Muscle layer of colon (tissue), 2 donors: ENCODE results near the gene SSMEM1.
"Not testable (repeated sequence)": the region's sequence is repeated elsewhere in the genome, so short reads cannot be mapped to it uniquely, and the experiment has no call there.

Experiments
- H3K27ac ChIP-seq: one replicate; pipeline ENCODE4 v1.7.0; 2013; ENCODE audit warnings: low read depth, mild to moderate bottlenecking, low read length, moderate library complexity
- H3K27me3 ChIP-seq, 2 donors: one replicate each; pipeline ENCODE4 v1.7.0; 2013; ENCODE audit warnings: low read length in 2 of 2, mild to moderate bottlenecking in 2 of 2; ENCODE audit not compliant: insufficient read depth in 2 of 2, control insufficient read depth in 1 of 2
- H3K36me3 ChIP-seq: one replicate; pipeline ENCODE4 v1.7.0; 2013; ENCODE audit warnings: mild to moderate bottlenecking, low read length; ENCODE audit not compliant: insufficient read depth
- H3K4me1 ChIP-seq: one replicate; pipeline ENCODE4 v1.7.0; 2013; ENCODE audit warnings: mild to moderate bottlenecking, low read length; ENCODE audit not compliant: insufficient read depth
- H3K4me3 ChIP-seq, 2 donors: one replicate each; pipeline ENCODE4 v1.7.0; 2013; ENCODE audit warnings: low read length in 2 of 2, low read depth in 1 of 2, mild to moderate bottlenecking in 1 of 2, moderate library complexity in 1 of 2
- H3K9ac ChIP-seq: one replicate; pipeline ENCODE4 v1.7.0; 2013; ENCODE audit warnings: low read length
- H3K9me3 ChIP-seq: one replicate; pipeline ENCODE4 v1.7.0; 2013; ENCODE audit warnings: mild to moderate bottlenecking, low read length
- donor health status: abdominal sarcoma.
- donor health status: Adenocarcinoma of cecum.

Gene SSMEM1

GRCh38 chr7:130207642-130208041 is at the start of gene SSMEM1:
SSMEM1 (plus strand) TSS chr7:130207860; CDS start chr7:130207911, 51 bp downstream.
- H3K4me1 ChIP-seq = peaks cover 6% of the 10 kb centered on the region
- no peaks in the 10 kb centered on the region for H3K27me3 ChIP-seq
- H3K9me3 ChIP-seq = no peaks in the 10 kb centered on the region

GRCh38 chr7:130160023-130160422 is 47.6 kb upstream of the SSMEM1 start:
- Histone ChIP-seq H3K4me3 (no peak overlapping the region), H3K9me3 (no peaks in the 10 kb centered on the region), H3K36me3 (peaks cover 22% of the 10 kb centered on the region), H3K27me3 (no peaks in the 10 kb centered on the region), H3K4me1 (no peaks in the 10 kb centered on the region), H3K9ac (no peak overlapping the region), H3K27ac (no peak overlapping the region)

More at GRCh38 chr7:130207642-130208041, at the start of gene SSMEM1:
- Histone ChIP-seq H3K4me3 (no peak within 1 kb of the TSS), H3K36me3 (peaks cover 9% of the 10 kb centered on the region), H3K9ac (no peak within 1 kb of the TSS), H3K27ac (no peak within 1 kb of the TSS)

GRCh38 chr7:130160455-130160854 is 47.2 kb upstream of the SSMEM1 start:
- no peak overlapping the region for H3K27ac ChIP-seq
- H3K9me3 ChIP-seq = no peaks in the 10 kb centered on the region
- H3K36me3 ChIP-seq = peaks cover 23% of the 10 kb centered on the region
- no peaks in the 10 kb centered on the region for H3K27me3 ChIP-seq
- no peak overlapping the region for H3K9ac ChIP-seq
- H3K4me1 ChIP-seq = no peaks in the 10 kb centered on the region
- no peak overlapping the region for H3K4me3 ChIP-seq

GRCh38 chr7:130162196-130162595 is 45.5 kb upstream of the SSMEM1 start:
- Histone ChIP-seq H3K27ac (no peak overlapping the region), H3K9me3 (no peaks in the 10 kb centered on the region), H3K9ac (no peak overlapping the region), H3K4me3 (no peak overlapping the region), H3K36me3 (peaks cover 23% of the 10 kb centered on the region), H3K4me1 (no peaks in the 10 kb centered on the region), H3K27me3 (no peaks in the 10 kb centered on the region)

GRCh38 chr7:130174237-130174959 is 33.3 kb upstream of the SSMEM1 start:
- H3K9ac ChIP-seq = no peak overlapping the region
- H3K27me3 ChIP-seq = no peaks in the 10 kb centered on the region
- no peak overlapping the region for H3K27ac ChIP-seq
- H3K4me1 ChIP-seq = no peaks in the 10 kb centered on the region
- H3K4me3 ChIP-seq = no peak overlapping the region
- peaks cover 31% of the 10 kb centered on the region for H3K36me3 ChIP-seq
- no peaks in the 10 kb centered on the region for H3K9me3 ChIP-seq

GRCh38 chr7:130178251-130178650 is 29.4 kb upstream of the SSMEM1 start:
- Histone ChIP-seq H3K27me3 (no peaks in the 10 kb centered on the region), H3K36me3 (peaks cover 37% of the 10 kb centered on the region), H3K9me3 (no peaks in the 10 kb centered on the region), H3K4me3 (no peak overlapping the region), H3K27ac (no peak overlapping the region), H3K4me1 (no peaks in the 10 kb centered on the region), H3K9ac (no peak overlapping the region)

GRCh38 chr7:130179631-130180030 is 28.0 kb upstream of the SSMEM1 start:
- Histone ChIP-seq H3K27ac (no peak overlapping the region), H3K36me3 (peaks cover 42% of the 10 kb centered on the region), H3K4me1 (no peaks in the 10 kb centered on the region), H3K9ac (no peak overlapping the region), H3K4me3 (no peak overlapping the region), H3K27me3 (no peaks in the 10 kb centered on the region), H3K9me3 (no peaks in the 10 kb centered on the region)

- no peak overlapping the region for H3K4me3 ChIP-seq
- H3K4me1 ChIP-seq = no peaks in the 10 kb centered on the region
- H3K27ac ChIP-seq = no peak overlapping the region
- H3K27me3 ChIP-seq = no peaks in the 10 kb centered on the region
- no peaks in the 10 kb centered on the region for H3K9me3 ChIP-seq
- H3K36me3 ChIP-seq = peaks cover 48% of the 10 kb centered on the region
- H3K9ac ChIP-seq = no peak overlapping the region
Observed at GRCh38 chr7:130180571-130181262, 26.9 kb upstream of the SSMEM1 start.

- H3K27me3 ChIP-seq = no peaks in the 10 kb centered on the region
- H3K9me3 ChIP-seq = no peaks in the 10 kb centered on the region
- H3K4me3 ChIP-seq = no peak overlapping the region
- H3K4me1 ChIP-seq = no peaks in the 10 kb centered on the region
- H3K9ac ChIP-seq = no peak overlapping the region
- no peak overlapping the region for H3K27ac ChIP-seq
- peaks cover 48% of the 10 kb centered on the region for H3K36me3 ChIP-seq
Observed at GRCh38 chr7:130181263-130181605, 26.4 kb upstream of the SSMEM1 start.

GRCh38 chr7:130182990-130183389 is 24.7 kb upstream of the SSMEM1 start:
- Histone ChIP-seq H3K9ac (no peak overlapping the region), H3K4me1 (no peaks in the 10 kb centered on the region), H3K27ac (no peak overlapping the region), H3K36me3 (peaks cover 48% of the 10 kb centered on the region), H3K9me3 (no peaks in the 10 kb centered on the region), H3K27me3 (no peaks in the 10 kb centered on the region), H3K4me3 (no peak overlapping the region)

GRCh38 chr7:130184349-130184748 is 23.3 kb upstream of the SSMEM1 start:
- H3K27ac ChIP-seq, H3K9ac ChIP-seq, H3K4me3 ChIP-seq, H3K4me1 ChIP-seq, H3K27me3 ChIP-seq, H3K9me3 ChIP-seq: not testable (repeated sequence)
- H3K36me3 ChIP-seq = peaks cover 41% of the 10 kb centered on the region

- no peak overlapping the region for H3K27ac ChIP-seq
- no peak overlapping the region for H3K9ac ChIP-seq
- H3K4me1 ChIP-seq = no peaks in the 10 kb centered on the region
- H3K36me3 ChIP-seq = peaks cover 41% of the 10 kb centered on the region
- no peak overlapping the region for H3K4me3 ChIP-seq
- no peaks in the 10 kb centered on the region for H3K27me3 ChIP-seq
- no peaks in the 10 kb centered on the region for H3K9me3 ChIP-seq
Observed at GRCh38 chr7:130187360-130187759, 20.3 kb upstream of the SSMEM1 start.
